H1 (cell line): ENCODE data around the gene NXPH1. TPM values are rescaled to one million over a fixed set of nuclear protein-coding genes. Genes with fewer than 3 reads are reported as not detected.

Source experiments
- polyA plus RNA-seq, 7 experiments: library from polyadenylated mRNA; depleted of rRNA in 3 of 7; stranded (reverse) in 5 of 7; unstranded in 2 of 7; fragments of >200 nt in 5 of 7; fragments of 200-250 nt in 2 of 7; gene quantifications; 1 replicate in 5 of 7; 2 replicates in 1 of 7; 4 replicates in 1 of 7; pipeline versions ENCODE4 v1.2.1 to v1.2.3, GENCODE V29; 2011 to 2013; ENCODE audit warnings: missing spikeins in 2 of 7, mixed read lengths in 2 of 7
- total RNA-seq: library from RNA; stranded (reverse); fragmentation: NEBNext Ultra II Directional; extraction: Animal tissue kit (Norgen Biotek cat#: 25700); gene quantifications from 2 replicates; pipeline ENCODE4 v1.2.1, GENCODE V29; 2021

The NXPH1 gene
- total and polyA plus RNA-seq, 2 of the 8 experiments (the other 6 are each of a cell fraction or from before 2014, with no cell fraction given): 0.14 to 1.0 TPM

Other genes starting within 250 kb of the NXPH1 start
- gene ICA1, start 171.4 kb upstream of the NXPH1 start, total RNA-seq: 36.9 and 37.1 TPM in 2 replicates
- 9.4 and 14.9 TPM in 2 replicates for gene ICA1, start 171.4 kb upstream of the NXPH1 start, polyA plus RNA-seq (2011; rRNA removed)